Activated CD4-positive, alpha-beta memory T cell treated with anti-CD3 and anti-CD28 coated beads, Interleukin-2, amount 10 ng/mL, durations not matched to agents 7 days and 5 days (primary cell): ENCODE data around the gene ZMYM3. TPM values are rescaled to one million over a fixed set of nuclear protein-coding genes. Genes with fewer than 3 reads are reported as not detected.

Source experiments
- total RNA-seq, 2 experiments: library from RNA; stranded (reverse); gene quantifications; one replicate each; pipeline ENCODE4 v1.2.3, GENCODE V29; 2021

ZMYM3 gene
- total RNA-seq, 2 experiments from 2014 or later, result 21.5 to 22.2 TPM

Other genes starting within 250 kb of the ZMYM3 start
- gene SNX12, start 185.8 kb downstream of the ZMYM3 start, total RNA-seq, result 10 to 100 TPM; 43.2 to 43.5 TPM
- 10 to 100 TPM; 18.4 to 20.4 TPM for gene FOXO4, start 158.3 kb downstream of the ZMYM3 start, total RNA-seq
- gene CXorf65, start 147.4 kb downstream of the ZMYM3 start, total RNA-seq, result 10 to 100 TPM; 26.4 to 29.9 TPM
- gene IL2RG, start 142.6 kb downstream of the ZMYM3 start, total RNA-seq, result 100 to 1,000 TPM; 633 to 637 TPM
- gene MED12, start 135.5 kb downstream of the ZMYM3 start, total RNA-seq, result 10 to 100 TPM; 56.5 to 61.3 TPM
- gene NLGN3, start 109.3 kb downstream of the ZMYM3 start, total RNA-seq, result 1 to 10 TPM in 1 of 2 experiments, under 1 TPM in 1; 0.90 to 1.2 TPM
- gene GJB1, start 30.9 kb downstream of the ZMYM3 start, total RNA-seq, result not detected
- gene NONO, start 29.5 kb upstream of the ZMYM3 start, total RNA-seq, result 100 to 1,000 TPM; 376 to 400 TPM
- gene ITGB1BP2, start 47.6 kb upstream of the ZMYM3 start, total RNA-seq, result 1 to 10 TPM; 2.9 to 4.4 TPM
- gene TAF1, start 112.2 kb upstream of the ZMYM3 start, total RNA-seq, result 10 to 100 TPM; 29.0 to 33.0 TPM